Activated T-helper 1 cell treated with anti-CD3 and anti-CD28 coated beads, Interleukin-2, amount 50 U/mL, for 16 hours (primary cell): ENCODE data around the gene RPGRIP1L.
"Not testable (repeated sequence)": the region's sequence is repeated elsewhere in the genome, so short reads cannot be mapped to it uniquely, and the experiment has no call there.

ENCODE experiments used
- DNase-seq, 2 donors: peaks; one replicate each; pipeline ENCODE4 v3.0.0-alpha.2; 2020; ENCODE audit warnings: low read depth in 1 of 2, low spot score in 1 of 2

The RPGRIP1L gene

DNA sequence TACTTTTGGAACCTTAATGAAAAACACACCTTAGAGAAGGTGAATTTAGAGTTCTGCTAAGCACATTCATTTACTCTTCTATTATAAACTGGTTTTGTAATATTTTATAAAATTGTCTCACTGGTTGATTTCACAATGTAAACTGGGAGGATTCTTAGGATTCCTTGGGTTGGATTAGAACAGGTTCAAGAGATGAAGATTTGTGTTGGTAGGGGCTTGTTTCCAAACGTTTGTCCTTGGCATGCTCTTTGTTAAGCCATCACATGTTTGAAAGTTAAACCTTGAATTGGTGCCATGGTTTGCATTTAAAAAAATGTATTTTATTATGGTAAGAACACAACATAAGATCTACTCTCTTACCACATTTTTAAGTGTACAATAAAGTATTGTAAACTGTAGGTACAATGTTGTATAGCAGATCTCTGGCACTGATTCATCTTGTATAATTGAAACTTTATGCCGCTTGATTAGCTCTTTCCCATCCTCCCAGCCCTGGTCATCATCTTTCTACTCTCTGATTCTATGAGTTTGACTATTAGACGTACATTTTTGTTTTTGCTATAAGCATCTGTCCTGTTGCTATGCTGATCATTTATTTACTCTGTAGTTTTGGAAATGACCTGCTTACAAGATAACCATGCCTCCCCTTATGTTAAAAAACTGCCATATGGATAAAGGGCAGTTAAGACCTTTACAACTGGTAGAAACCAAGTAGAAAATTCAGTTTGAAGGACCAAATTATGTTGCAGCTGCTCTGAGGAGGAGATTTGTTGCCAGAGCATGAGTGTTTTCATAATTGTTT, 9.9 kb upstream of the RPGRIP1L start:
- DNase-seq: no peak

GRCh38 chr16:53712065-53712464, 8.4 kb upstream of the RPGRIP1L start:
- DNase-seq: no peak

DNA sequence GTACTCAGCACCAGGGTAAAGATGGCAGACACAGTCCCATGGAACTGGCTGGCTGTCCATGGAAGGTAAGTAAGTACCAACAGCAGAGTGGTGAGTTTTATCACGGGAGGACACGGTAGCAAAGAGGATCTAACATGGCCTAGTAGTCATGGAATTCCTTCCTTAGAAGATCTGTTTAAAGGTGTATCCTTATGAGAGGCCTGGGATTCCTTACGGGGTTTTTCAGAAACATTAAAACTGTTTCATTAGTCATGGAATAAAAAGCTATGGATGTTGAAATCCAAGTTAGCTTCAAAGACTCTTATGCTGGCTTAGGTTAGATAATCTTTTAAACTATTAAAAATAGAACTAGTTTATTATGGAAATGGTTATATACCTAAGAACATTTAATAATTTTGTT, 7.7 kb upstream of the RPGRIP1L start:
- DNase-seq: no peak

DNA sequence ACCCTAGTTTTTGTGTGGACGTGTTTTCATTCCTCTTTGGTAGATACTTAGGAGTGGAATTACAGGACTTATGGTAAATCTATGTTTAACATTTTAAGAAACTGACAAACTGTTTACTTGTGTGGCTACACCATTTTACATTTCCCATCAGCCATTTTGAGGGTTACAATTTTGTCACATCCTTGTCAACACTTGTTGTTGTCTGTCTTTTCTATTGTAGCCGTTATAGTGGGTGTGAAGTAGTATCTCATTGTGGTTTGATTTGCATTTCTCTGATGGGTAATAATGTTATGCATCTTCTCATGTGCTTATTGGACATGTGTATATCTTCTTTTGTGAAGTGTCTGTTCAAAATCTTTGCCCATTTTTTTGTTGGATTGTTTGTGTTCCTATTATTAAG, 4.8 kb upstream of the RPGRIP1L start:
- DNase-seq: no peak

GRCh38 chr16:53707671-53708070, 4.0 kb upstream of the RPGRIP1L start:
- no peak for DNase-seq

GRCh38 chr16:53704445-53704813, 770 bp upstream of the RPGRIP1L start:
- no peak for DNase-seq

GRCh38 chr16:53698271-53698670, 5.4 kb downstream of the RPGRIP1L start:
- DNase-seq: not testable (repeated sequence)

GRCh38 chr16:53695070-53695469, 8.6 kb downstream of the RPGRIP1L start:
- no peak for DNase-seq

DNA sequence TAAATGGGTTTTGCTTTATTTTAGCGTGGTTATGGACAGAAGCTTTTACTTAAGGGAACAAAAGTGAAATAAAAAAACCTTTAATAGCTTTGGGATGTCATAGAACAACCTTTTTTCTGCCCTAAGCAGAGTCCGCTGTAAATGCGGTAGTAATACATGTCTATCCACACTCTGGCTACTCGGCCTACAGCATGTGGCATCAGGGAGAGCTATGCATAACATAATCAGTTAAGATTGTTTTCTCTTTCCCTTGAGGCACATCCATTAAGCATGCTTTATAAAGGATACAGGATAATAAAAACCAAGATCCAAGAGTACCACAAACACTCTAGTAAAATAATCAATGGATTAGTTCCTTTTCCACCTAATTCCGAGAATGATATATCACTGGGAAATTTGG, 10.3 kb downstream of the RPGRIP1L start:
- DNase-seq: no peak

- no peak for DNase-seq
These were observed 11.5 kb downstream of the RPGRIP1L start for GRCh38 chr16:53692146-53692545.

GRCh38 chr16:53690771-53691170, 12.9 kb downstream of the RPGRIP1L start:
- no peak for DNase-seq

DNA sequence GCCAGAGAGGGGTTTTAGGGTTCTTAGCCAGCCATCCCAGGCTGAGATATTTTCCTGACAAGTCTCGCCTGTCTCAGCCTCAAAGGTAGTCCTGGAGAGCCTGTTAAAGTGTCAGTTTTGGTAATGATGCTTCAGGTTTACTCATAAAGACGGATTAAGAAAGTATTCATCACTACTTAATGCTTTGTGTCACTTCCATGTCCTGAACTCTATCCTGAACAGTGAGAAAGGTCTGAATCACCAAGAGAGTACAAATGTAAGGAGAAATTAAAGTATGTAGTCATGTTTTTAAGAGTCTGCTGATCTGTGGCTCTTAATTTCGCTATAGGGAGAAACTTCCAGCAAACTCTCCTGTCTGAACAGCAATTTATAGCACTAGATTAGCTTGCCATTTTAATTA, 14.0 kb downstream of the RPGRIP1L start:
- DNase-seq: no peak

GRCh38 chr16:53686710-53687109, 16.9 kb downstream of the RPGRIP1L start:
- DNase-seq: no peak

GRCh38 chr16:53685334-53685733, 18.3 kb downstream of the RPGRIP1L start:
- DNase-seq: not testable (repeated sequence)

DNA sequence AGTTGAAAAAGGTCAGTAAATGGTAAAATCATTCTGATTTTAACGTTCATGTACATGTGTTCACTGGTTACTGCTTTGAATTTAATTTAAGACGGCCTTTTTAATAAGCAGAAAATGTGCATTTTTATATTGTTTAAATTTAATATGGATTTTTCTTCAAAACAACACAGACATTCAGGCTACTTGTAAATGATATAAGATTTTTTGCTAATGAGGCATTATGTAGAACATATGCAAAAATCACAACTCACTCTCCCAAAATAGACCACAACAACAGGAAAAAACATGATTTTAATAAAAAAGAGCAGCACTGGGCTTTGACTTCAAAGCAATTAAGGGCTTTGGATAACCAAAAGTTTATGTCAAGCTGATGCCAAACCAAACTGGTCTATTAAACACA, 22.3 kb downstream of the RPGRIP1L start:
- no peak for DNase-seq

DNA sequence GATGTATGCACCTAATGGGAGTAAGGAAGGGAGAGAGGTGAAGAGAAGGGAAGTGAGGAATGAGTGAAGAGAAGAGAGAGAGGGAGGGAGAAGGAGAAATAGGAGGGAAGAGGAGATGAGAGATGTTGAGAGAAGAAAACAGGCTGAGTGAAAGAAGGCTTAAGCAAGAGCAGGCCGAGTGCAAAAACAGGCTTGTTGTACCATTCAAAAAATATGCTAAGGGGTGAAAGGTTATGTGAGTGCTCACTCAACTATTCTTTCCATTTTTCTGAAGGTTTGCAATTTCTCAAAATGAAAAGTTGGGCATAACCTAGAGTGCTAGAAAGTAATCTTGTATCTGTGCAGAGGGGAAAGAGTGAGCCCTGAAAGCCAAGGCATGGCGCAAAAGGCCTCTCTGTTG, 22.9 kb downstream of the RPGRIP1L start:
- DNase-seq: no peak

GRCh38 chr16:53678756-53679343, 24.8 kb downstream of the RPGRIP1L start:
- no peak for DNase-seq

DNA sequence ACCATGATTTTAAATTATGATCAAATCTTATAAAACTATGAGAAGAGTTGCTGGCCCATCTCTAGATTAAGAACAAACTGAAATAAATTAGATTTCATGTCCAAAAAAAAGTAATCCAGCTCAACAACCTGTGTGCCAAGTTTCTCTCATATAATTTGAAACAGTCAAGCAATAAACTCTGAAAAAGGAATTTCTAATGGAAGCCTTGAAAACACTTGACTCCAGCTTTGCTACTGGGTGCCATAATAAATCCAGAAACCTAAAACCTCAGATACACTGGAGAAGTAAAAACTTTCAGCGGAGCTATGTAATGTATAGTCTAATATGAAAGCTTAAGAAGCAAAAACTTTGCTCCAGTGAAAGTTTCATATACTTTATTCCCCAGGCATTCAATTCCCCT, 25.5 kb downstream of the RPGRIP1L start:
- DNase-seq: no peak

DNA sequence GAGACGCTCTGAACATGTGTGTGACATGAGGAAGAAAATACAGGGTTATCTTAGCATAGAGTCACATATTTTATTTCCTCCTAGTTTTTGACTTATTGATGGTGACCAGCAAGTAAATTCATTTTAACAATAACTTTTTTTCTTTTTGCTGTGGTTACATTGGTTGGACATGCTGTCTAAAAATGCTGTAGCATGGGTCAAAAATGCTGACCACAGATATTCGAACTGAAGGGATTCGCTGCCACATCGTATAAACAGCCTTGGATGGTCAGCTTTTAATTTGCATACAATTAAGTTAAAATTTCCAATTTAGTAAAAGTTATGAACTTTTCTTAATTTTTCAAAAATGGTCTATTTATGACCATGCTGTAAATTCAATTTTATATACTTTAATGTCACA, 30.5 kb downstream of the RPGRIP1L start:
- DNase-seq: no peak

DNA sequence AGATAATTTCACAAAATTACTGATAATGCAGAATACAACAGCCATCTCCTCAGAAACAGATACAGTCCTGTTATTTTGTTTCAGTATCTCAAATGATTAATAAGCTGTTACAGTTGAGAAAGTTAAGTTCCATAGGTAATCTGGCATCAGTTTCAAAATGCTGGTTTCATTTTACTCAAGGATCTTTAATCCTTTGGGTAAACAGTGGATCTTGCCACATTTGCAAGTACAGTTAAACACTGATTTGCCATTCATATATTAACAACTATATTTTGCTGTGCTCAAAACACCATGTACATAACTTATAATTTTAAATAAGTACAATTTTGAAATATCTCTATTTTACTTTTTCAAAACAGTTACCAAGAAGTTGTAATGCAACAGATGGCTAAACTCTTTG, 31.2 kb downstream of the RPGRIP1L start:
- DNase-seq: no peak

GRCh38 chr16:53668869-53669268, 34.8 kb downstream of the RPGRIP1L start:
- DNase-seq: no peak

GRCh38 chr16:53666786-53667415, 36.8 kb downstream of the RPGRIP1L start:
- DNase-seq: no peak
